HEK293 (cell line): ENCODE measurements around the gene ZSWIM4.

Experiments used
- EGR2 ChIP-seq: fragments of 450-650 bp; formaldehyde crosslinking; IDR thresholded peaks from 2 replicates; pipeline ENCODE4 v1.5.1; 2016; ENCODE audit warnings: low read depth, missing biosample characterization, missing genetic modification characterization
- MYNN ChIP-seq: fragments of 450-650 bp; formaldehyde crosslinking; IDR thresholded peaks from 2 replicates; pipeline ENCODE4 v1.5.1; 2016; ENCODE audit warnings: missing biosample characterization, missing genetic modification characterization, borderline replicate concordance
- ZEB2 ChIP-seq: fragments of 450-650 bp; formaldehyde crosslinking; IDR thresholded peaks from 2 replicates; pipeline ENCODE4 v1.5.1; 2016; ENCODE audit warnings: missing biosample characterization, missing genetic modification characterization
- ZNF121 ChIP-seq: fragments of 450-650 bp; formaldehyde crosslinking; IDR thresholded peaks from 2 replicates; pipeline ENCODE4 v1.5.1; 2016; ENCODE audit warnings: missing biosample characterization, missing genetic modification characterization
- ZNF133 ChIP-seq: fragments of 450-650 bp; formaldehyde crosslinking; IDR thresholded peaks from 2 replicates; pipeline ENCODE4 v1.5.1; 2016; ENCODE audit warnings: missing biosample characterization, missing genetic modification characterization
- ZNF138 ChIP-seq: fragments of 450-650 bp; formaldehyde crosslinking; IDR thresholded peaks from 2 replicates; pipeline ENCODE4 v1.5.1; 2016; ENCODE audit warnings: missing biosample characterization, missing genetic modification characterization, borderline replicate concordance
- ZNF157 ChIP-seq: fragments of 450-650 bp; formaldehyde crosslinking; IDR thresholded peaks from 2 replicates; pipeline ENCODE4 v1.5.1; 2016; ENCODE audit warnings: missing biosample characterization, missing genetic modification characterization
- ZNF214 ChIP-seq: fragments of 450-650 bp; formaldehyde crosslinking; IDR thresholded peaks from 2 replicates; pipeline ENCODE4 v1.5.1; 2017; ENCODE audit warnings: missing biosample characterization, mild to moderate bottlenecking, missing genetic modification characterization, borderline replicate concordance
- ZNF544 ChIP-seq: fragments of 450-650 bp; formaldehyde crosslinking; IDR thresholded peaks from 2 replicates; pipeline ENCODE4 v1.5.0; 2017; ENCODE audit warnings: missing biosample characterization, missing genetic modification characterization
- ZNF548 ChIP-seq: fragments of 450-650 bp; formaldehyde crosslinking; IDR thresholded peaks from 2 replicates; pipeline ENCODE4 v1.5.1; 2016; ENCODE audit warnings: missing biosample characterization, missing genetic modification characterization
- ZNF560 ChIP-seq: fragments of 450-650 bp; formaldehyde crosslinking; IDR thresholded peaks from 2 replicates; pipeline ENCODE4 v1.5.1; 2017; ENCODE audit warnings: missing biosample characterization, missing genetic modification characterization, borderline replicate concordance
- ZNF701 ChIP-seq: fragments of 450-650 bp; formaldehyde crosslinking; IDR thresholded peaks from 2 replicates; pipeline ENCODE4 v1.5.1; 2016; ENCODE audit warnings: missing biosample characterization, missing genetic modification characterization
- ZNF791 ChIP-seq: fragments of 450-650 bp; formaldehyde crosslinking; IDR thresholded peaks from 2 replicates; pipeline ENCODE4 v1.5.1; 2016; ENCODE audit warnings: missing biosample characterization, missing genetic modification characterization
- TF ChIP-seq, protein P1 (sequence below): fragments of 450-650 bp; IDR thresholded peaks from 2 replicates; pipeline ENCODE4 v1.5.1; 2018; ENCODE audit warnings: missing biosample characterization, mild to moderate bottlenecking, missing genetic modification characterization
- TF ChIP-seq, protein P2 (sequence below): fragments of 450-650 bp; formaldehyde crosslinking; IDR thresholded peaks from 2 replicates; pipeline ENCODE4 v1.5.1; 2016; ENCODE audit warnings: missing biosample characterization, missing genetic modification characterization
- TF ChIP-seq, protein P3 (sequence below): fragments of 450-650 bp; formaldehyde crosslinking; IDR thresholded peaks from 2 replicates; pipeline ENCODE4 v1.5.1; 2016; ENCODE audit warnings: missing biosample characterization, missing genetic modification characterization
- TF ChIP-seq, protein P4 (sequence below): fragments of 450-650 bp; formaldehyde crosslinking; IDR thresholded peaks from 2 replicates; pipeline ENCODE4 v1.5.1; 2017; ENCODE audit warnings: missing biosample characterization, missing genetic modification characterization
- TF ChIP-seq, protein P5 (sequence below): fragments of 450-650 bp; formaldehyde crosslinking; conservative IDR thresholded peaks from 2 replicates; pipeline ENCODE4 v1.5.1; 2016; ENCODE audit warnings: low read depth, missing biosample characterization, missing genetic modification characterization
- TF ChIP-seq, protein P6 (sequence below): fragments of 450-650 bp; formaldehyde crosslinking; IDR thresholded peaks from 2 replicates; pipeline ENCODE4 v1.5.1; 2017; ENCODE audit warnings: missing biosample characterization, missing genetic modification characterization
- TF ChIP-seq, protein P7 (sequence below): fragments of 450-650 bp; formaldehyde crosslinking; IDR thresholded peaks from 2 replicates; pipeline ENCODE4 v1.5.1; 2016; ENCODE audit warnings: missing biosample characterization, missing genetic modification characterization
- TF ChIP-seq, protein P8 (sequence below): fragments of 450-650 bp; formaldehyde crosslinking; IDR thresholded peaks from 2 replicates; pipeline ENCODE4 v1.5.1; 2016; ENCODE audit warnings: missing biosample characterization, missing genetic modification characterization
- TF ChIP-seq, protein P9 (sequence below): IDR thresholded peaks from 2 replicates; pipeline ENCODE4 v1.6.1; 2011; ENCODE audit warnings: mild to moderate bottlenecking, low read depth, low read length, borderline replicate concordance

Gene ZSWIM4

DNA sequence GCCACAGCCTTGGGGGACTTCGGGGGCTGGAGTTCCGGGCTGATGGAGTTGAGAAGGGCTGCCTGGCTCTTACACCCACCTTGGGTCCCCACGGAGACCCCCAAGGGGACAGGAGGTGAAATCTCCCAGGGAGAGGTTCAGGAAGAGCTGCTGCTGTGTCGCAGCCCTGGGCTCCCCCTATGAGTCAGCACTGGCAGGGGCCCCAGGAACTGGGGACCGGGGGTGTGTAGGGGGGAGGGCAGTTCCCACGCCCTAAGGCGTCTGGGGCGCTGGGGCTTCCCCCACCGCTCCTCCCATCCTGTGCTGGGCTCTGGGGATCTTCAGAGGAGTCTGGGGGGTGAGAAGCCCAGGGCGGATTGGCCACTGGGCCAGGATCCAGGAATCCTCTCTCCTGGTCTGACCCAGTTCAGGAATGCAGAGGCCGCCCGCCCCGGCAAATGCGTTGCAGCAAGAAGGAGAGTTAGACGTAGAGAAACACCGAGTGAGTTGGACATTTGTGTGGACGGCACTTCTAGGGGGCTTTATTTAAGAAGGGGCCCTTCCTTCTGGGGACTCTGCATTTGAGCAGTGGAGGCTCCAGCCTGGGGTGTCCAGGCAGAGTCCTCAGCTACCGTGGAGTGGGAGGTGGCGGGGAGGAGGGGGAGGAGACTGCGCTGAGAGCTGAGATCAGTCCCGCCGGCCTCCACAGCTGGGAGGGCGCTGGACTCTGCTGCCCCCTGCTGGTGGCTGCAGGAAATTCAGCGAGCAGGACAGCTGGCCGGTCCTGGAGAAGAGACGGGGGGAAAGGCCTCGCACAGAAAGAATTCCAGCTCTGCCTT, 66.7 kb downstream of the ZSWIM4 start (continued):
- TF ChIP-seq EGR2 (tag by site-specific recombination): peak; percentile 53
- peak; percentile 68 for TF ChIP-seq ZEB2 (tag by site-specific recombination)
- TF ChIP-seq ZNF157 (tag by site-specific recombination): no peak
- TF ChIP-seq, protein P1, sequence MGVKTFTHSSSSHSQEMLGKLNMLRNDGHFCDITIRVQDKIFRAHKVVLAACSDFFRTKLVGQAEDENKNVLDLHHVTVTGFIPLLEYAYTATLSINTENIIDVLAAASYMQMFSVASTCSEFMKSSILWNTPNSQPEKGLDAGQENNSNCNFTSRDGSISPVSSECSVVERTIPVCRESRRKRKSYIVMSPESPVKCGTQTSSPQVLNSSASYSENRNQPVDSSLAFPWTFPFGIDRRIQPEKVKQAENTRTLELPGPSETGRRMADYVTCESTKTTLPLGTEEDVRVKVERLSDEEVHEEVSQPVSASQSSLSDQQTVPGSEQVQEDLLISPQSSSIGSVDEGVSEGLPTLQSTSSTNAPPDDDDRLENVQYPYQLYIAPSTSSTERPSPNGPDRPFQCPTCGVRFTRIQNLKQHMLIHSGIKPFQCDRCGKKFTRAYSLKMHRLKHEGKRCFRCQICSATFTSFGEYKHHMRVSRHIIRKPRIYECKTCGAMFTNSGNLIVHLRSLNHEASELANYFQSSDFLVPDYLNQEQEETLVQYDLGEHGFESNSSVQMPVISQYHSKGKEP (tag by site-specific recombination): peak; percentile 45; the same call in 1 of the 2 replicates
- TF ChIP-seq, protein P2, sequence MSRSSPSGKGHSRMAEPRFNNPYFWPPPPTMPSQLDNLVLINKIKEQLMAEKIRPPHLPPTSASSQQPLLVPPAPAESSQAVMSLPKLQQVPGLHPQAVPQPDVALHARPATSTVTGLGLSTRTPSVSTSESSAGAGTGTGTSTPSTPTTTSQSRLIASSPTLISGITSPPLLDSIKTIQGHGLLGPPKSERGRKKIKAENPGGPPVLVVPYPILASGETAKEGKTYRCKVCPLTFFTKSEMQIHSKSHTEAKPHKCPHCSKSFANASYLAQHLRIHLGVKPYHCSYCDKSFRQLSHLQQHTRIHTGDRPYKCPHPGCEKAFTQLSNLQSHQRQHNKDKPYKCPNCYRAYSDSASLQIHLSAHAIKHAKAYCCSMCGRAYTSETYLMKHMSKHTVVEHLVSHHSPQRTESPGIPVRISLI (tag by site-specific recombination): no peak
- TF ChIP-seq, protein P3, sequence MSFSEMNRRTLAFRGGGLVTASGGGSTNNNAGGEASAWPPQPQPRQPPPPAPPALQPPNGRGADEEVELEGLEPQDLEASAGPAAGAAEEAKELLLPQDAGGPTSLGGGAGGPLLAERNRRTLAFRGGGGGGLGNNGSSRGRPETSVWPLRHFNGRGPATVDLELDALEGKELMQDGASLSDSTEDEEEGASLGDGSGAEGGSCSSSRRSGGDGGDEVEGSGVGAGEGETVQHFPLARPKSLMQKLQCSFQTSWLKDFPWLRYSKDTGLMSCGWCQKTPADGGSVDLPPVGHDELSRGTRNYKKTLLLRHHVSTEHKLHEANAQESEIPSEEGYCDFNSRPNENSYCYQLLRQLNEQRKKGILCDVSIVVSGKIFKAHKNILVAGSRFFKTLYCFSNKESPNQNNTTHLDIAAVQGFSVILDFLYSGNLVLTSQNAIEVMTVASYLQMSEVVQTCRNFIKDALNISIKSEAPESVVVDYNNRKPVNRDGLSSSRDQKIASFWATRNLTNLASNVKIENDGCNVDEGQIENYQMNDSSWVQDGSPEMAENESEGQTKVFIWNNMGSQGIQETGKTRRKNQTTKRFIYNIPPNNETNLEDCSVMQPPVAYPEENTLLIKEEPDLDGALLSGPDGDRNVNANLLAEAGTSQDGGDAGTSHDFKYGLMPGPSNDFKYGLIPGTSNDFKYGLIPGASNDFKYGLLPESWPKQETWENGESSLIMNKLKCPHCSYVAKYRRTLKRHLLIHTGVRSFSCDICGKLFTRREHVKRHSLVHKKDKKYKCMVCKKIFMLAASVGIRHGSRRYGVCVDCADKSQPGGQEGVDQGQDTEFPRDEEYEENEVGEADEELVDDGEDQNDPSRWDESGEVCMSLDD (tag by site-specific recombination): no peak
- no peak for TF ChIP-seq ZNF138
- TF ChIP-seq ZNF560: no peak
- no peak for TF ChIP-seq ZNF544 (tag by site-specific recombination)
- TF ChIP-seq ZNF701: no peak
- no peak for TF ChIP-seq ZNF121 (tag by site-specific recombination)
- TF ChIP-seq, protein P4, sequence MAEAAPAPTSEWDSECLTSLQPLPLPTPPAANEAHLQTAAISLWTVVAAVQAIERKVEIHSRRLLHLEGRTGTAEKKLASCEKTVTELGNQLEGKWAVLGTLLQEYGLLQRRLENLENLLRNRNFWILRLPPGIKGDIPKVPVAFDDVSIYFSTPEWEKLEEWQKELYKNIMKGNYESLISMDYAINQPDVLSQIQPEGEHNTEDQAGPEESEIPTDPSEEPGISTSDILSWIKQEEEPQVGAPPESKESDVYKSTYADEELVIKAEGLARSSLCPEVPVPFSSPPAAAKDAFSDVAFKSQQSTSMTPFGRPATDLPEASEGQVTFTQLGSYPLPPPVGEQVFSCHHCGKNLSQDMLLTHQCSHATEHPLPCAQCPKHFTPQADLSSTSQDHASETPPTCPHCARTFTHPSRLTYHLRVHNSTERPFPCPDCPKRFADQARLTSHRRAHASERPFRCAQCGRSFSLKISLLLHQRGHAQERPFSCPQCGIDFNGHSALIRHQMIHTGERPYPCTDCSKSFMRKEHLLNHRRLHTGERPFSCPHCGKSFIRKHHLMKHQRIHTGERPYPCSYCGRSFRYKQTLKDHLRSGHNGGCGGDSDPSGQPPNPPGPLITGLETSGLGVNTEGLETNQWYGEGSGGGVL: peak; percentile 97
- TF ChIP-seq ZNF214 (tag by site-specific recombination): no peak
- TF ChIP-seq ZNF548 (tag by site-specific recombination): no peak
- TF ChIP-seq MYNN (tag by site-specific recombination): no peak
- TF ChIP-seq, protein P5, sequence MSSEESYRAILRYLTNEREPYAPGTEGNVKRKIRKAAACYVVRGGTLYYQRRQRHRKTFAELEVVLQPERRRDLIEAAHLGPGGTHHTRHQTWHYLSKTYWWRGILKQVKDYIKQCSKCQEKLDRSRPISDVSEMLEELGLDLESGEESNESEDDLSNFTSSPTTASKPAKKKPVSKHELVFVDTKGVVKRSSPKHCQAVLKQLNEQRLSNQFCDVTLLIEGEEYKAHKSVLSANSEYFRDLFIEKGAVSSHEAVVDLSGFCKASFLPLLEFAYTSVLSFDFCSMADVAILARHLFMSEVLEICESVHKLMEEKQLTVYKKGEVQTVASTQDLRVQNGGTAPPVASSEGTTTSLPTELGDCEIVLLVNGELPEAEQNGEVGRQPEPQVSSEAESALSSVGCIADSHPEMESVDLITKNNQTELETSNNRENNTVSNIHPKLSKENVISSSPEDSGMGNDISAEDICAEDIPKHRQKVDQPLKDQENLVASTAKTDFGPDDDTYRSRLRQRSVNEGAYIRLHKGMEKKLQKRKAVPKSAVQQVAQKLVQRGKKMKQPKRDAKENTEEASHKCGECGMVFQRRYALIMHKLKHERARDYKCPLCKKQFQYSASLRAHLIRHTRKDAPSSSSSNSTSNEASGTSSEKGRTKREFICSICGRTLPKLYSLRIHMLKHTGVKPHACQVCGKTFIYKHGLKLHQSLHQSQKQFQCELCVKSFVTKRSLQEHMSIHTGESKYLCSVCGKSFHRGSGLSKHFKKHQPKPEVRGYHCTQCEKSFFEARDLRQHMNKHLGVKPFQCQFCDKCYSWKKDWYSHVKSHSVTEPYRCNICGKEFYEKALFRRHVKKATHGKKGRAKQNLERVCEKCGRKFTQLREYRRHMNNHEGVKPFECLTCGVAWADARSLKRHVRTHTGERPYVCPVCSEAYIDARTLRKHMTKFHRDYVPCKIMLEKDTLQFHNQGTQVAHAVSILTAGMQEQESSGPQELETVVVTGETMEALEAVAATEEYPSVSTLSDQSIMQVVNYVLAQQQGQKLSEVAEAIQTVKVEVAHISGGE (tag by site-specific recombination): 0 out of 2 replicates have a peak, but pooled peaks have one; percentile 27
- no peak for TF ChIP-seq ZNF791
- TF ChIP-seq, protein P6, sequence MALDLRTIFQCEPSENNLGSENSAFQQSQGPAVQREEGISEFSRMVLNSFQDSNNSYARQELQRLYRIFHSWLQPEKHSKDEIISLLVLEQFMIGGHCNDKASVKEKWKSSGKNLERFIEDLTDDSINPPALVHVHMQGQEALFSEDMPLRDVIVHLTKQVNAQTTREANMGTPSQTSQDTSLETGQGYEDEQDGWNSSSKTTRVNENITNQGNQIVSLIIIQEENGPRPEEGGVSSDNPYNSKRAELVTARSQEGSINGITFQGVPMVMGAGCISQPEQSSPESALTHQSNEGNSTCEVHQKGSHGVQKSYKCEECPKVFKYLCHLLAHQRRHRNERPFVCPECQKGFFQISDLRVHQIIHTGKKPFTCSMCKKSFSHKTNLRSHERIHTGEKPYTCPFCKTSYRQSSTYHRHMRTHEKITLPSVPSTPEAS: no peak
- TF ChIP-seq, protein P7, sequence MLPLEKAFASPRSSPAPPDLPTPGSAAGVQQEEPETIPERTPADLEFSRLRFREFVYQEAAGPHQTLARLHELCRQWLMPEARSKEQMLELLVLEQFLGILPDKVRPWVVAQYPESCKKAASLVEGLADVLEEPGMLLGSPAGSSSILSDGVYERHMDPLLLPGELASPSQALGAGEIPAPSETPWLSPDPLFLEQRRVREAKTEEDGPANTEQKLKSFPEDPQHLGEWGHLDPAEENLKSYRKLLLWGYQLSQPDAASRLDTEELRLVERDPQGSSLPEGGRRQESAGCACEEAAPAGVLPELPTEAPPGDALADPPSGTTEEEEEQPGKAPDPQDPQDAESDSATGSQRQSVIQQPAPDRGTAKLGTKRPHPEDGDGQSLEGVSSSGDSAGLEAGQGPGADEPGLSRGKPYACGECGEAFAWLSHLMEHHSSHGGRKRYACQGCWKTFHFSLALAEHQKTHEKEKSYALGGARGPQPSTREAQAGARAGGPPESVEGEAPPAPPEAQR: no peak
- TF ChIP-seq, protein P8, sequence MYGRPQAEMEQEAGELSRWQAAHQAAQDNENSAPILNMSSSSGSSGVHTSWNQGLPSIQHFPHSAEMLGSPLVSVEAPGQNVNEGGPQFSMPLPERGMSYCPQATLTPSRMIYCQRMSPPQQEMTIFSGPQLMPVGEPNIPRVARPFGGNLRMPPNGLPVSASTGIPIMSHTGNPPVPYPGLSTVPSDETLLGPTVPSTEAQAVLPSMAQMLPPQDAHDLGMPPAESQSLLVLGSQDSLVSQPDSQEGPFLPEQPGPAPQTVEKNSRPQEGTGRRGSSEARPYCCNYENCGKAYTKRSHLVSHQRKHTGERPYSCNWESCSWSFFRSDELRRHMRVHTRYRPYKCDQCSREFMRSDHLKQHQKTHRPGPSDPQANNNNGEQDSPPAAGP (tag by site-specific recombination): no peak
- TF ChIP-seq ZNF133 (tag by site-specific recombination): no peak
- TF ChIP-seq, protein P9, sequence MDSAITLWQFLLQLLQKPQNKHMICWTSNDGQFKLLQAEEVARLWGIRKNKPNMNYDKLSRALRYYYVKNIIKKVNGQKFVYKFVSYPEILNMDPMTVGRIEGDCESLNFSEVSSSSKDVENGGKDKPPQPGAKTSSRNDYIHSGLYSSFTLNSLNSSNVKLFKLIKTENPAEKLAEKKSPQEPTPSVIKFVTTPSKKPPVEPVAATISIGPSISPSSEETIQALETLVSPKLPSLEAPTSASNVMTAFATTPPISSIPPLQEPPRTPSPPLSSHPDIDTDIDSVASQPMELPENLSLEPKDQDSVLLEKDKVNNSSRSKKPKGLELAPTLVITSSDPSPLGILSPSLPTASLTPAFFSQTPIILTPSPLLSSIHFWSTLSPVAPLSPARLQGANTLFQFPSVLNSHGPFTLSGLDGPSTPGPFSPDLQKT: no peak
